Dedifferentiated amniotic fluid mesenchymal stem cell (primary cell): ENCODE data around the gene RGS6.
"Not testable (repeated sequence)": the region's sequence is repeated elsewhere in the genome, so short reads cannot be mapped to it uniquely, and the experiment has no call there.

Experiments used
- DNase-seq: peaks from one replicate; pipeline ENCODE4 v3.0.0-alpha.2; 2016; ENCODE audit errors: extremely low spot score

The RGS6 gene

DNA sequence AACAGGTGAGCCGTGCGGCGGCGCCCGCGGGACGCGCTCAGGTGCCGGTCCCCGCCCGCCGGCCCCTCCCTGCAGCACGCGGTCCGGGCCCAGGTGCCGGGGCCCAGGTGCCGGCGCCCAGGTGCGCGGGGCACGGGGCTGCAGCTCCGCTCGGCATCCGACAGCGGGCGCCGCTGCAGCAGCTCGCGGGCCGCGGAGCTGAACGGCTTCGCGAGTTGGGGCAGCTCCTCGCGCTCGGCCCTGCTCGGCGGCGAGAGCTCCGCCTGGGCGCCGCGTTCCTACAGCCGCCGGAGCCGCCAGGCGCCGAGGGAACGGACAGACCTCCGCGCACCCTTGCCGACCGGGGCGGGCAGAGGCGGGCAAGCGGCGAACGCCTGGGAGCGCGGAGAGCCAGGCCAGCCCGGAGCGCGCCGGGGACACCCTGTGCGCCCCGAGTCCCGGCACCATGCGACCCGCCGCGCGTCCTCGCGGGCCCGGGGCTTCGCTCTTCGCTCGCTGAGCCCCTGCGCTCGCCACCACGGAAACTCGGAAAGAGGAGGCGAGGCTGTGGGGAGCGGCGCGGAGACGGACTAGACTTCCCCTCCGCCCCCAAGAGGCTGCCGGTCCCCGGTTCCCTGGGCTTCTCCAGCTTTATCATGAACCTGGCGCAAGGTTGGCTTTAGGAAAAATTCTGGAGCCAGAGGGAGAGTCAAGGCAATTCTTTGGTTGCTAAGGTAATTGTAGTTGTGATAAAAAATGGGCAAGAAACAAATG lies at the start of gene RGS6:
Gene RGS6, plus strand, starts transcription at position 201 of the 753 bp plus-strand sequence.
- no peak for DNase-seq

DNA sequence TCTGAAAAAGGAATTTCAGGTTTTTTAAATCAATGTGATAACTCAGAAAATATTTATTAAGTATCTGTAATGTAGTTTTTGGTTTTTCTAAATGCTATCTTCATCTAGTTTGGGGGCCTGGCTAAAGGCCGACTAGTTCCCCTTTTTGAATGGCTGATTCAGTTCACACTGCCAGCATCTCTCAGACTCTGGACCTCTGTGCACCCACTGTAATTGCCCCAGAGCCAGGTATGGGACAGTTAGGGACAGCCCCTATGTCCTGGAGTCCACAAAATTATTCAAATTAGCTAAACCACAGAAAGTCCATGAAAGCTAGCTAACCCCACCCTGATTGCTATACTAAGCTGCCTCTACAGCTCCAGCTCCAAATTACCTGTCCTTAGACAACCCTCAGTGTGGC lies 49.1 kb upstream of the RGS6 start:
- no peak for DNase-seq

DNA sequence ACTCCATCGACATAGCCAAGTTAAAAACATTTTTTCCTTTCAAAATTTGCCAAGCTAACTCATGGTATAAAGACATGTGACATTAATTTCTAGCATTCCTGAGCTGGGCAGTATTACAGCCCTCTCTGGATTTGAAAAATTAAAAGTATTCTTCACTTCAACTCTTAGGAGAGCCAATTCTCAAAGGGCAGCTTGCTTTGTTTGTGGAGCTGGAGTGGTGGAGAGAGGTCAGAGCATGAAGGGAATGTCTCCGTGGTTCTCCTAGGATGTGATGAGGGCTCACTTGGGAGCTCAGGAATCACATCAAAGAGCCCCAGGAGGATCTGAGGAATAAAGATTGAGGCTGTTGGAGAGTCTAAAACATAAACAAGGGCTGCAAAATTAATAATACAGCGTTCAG lies 46.9 kb upstream of the RGS6 start:
- DNase-seq, result peak; percentile 42

DNA sequence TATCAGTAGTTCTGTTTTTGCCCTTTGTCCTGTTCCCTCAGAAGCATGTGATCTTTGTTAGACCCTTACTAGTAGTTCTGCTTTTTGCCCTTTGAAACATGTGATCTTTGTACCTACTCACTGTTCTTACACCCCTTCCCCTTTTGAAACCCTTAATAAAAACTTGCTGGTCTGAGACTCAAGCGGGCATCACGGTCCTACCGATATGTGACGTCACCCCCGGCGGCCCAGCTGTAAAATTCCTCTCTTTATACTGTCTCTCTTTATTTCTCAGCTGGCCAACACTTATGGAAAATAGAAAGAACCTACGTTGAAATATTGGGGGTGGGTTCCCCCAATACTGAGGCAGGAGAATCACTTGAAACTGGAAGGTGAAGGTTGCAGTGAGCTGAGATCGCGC lies 44.4 kb upstream of the RGS6 start:
- not testable (repeated sequence) for DNase-seq

DNA sequence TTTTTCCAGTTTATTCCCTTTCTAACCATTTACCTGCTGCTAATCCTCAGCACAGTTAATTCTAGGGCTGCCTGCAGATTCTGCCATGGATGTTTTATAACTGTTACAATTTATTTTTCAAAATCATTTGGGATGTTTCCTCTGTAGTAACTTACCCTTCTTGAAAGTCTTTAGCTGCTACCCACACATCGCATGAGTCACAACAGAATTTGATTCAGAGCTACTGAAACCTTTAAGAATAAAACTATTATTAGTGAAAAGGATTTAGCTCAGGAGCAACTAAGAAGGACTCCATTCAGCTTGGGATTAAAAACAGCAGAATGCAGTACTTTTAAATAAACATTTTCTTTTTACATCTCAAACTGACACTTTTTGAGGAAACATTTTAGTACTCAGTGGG lies 41.7 kb upstream of the RGS6 start:
- no peak for DNase-seq

DNA sequence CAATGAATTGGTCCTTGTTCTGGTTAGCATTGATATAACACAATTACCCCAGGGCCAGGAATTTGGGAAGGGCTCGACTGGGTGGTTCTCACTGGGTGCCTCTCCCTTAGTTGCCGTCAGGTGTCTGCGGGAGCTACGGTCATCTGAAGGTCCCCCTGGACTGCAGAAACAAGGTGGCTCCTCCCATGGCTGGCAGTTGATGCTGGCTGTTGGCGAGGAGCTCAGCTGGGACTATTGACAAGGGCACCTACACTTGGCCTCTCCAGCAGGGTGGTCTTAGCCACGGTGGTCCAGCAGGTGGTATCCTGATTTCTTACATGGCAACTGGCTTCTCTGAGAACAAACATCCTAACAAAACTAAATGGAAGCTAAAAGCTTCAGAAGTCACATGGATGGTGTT lies 41.0 kb upstream of the RGS6 start:
- no peak for DNase-seq

DNA sequence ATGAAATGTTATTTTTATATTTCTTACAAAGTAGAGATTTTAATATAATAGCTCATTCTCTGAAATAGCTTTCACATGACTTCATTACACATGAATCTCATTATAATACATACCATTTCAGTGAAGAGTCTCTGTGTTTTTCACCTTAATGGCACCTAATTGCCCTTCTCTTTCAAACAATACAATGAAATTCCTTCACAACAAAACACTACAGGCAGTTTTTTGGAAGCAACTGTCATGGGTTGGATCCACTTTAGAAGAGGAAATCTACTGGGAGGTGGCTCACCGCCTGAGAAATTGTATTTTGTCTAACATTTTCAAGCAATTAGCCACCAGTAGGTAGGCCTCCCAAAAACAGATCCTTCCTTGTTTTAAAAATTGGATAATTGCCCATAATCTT lies 40.3 kb upstream of the RGS6 start:
- DNase-seq, result no peak

DNA sequence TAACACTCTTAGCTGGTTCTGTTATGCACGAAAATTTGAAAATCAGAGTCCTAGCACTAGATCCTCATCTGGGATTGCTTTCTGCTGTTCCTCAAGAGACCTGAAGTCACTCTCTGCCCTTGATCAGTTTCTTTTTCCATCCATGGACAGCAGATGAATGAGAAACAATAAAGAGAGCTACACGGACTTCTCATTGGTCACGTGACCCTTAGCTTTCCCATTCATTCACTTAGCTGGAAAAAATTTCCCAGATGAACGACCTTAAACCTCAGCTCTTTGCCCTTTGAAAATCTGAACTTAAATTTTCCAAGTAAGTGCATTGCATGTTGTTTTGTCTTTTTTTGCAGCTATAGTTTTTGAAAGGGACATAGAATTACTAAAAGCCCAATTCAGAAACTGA lies 27.2 kb upstream of the RGS6 start:
- DNase-seq, result no peak

DNA sequence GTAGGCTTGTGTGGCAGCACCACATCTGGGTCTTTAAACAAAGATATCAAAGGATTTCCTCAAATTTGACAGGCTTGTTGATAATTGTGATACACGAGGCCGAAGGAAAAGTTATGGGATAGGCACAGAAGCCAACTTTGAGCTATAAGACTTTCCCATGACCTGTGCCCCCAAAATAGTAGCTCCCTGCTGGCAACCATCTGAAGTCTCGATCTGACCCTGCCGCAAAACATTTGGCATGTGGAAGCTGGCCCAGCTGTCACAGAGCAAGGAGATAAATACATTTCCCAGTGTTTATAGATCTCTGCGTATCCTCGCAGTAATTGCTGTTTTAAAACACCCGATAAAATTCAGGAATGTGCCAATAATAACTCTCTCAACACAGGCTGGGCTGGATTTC lies 26.4 kb upstream of the RGS6 start:
- no peak for DNase-seq

DNA sequence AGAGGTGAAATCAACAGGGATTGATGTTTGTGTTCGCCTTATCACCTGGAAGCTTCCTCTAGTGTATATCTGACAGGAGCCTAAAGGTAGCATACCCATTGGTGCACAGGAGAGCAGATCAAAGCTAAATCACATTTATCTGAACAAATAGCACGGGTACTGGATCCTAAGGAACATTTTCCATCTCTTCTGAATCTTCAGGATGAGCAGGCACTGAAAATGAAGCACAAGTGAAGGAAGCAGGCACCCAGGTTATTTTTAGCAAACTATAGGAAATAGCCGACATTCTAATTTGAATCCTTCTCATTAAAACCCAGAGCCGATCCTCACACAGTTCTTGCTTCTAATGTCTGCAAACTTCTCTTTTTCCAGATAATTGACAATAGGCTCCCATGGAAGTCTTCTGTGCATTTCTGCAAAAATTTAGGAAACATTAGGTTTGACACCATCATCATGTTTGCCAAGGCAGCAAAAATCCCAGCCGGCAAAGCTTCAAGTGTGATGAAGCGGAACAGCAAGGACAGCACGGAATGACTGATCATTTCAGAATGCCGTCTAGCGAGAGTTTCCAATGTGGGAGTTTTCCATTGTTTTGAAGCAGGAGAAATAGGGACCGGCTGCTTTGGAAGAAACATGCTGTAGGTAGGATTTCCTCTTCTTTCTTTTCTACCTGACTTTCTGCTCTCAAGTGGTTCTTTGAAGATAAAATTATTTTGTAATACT lies 24.3 kb upstream of the RGS6 start:
- no peak for DNase-seq

DNA sequence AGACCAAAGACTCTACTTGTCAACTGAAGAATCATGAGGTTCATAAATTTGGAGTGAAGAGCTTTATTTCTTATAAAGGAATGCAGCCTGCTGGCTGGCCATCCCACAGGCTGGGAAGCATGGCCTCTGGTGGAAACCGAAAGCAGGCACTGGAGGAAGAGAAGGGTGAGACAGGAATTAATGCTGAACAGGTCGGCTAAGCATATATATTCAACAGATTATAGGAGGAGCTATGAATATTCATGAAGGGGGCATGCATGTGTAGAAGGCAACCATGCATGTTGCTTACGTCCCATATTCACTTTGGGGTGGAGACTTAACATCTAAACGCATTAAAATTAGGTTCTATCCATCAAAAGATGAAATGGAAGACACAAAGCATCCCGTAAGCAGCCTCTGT lies 20.6 kb upstream of the RGS6 start:
- DNase-seq, result no peak

DNA sequence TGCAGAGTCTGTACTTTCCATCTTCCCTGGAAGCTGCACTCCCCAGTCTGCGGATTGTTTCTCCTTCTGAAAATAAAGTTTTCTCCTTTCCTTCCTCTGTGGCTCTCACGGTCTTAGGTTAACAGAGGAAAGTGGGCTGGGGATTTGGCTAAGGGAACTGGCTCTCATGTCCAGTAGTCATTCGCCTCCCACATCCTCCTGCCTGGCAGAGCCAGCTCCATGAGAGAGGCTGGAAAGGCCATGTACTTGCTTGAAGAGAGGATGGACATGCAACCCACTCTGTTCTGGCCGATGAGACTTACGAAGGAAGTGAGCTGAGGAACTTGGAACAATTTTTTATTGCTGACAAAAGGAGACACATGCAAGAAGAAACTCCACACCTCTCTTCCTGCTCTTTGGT lies 18.9 kb upstream of the RGS6 start:
- DNase-seq, result no peak

DNA sequence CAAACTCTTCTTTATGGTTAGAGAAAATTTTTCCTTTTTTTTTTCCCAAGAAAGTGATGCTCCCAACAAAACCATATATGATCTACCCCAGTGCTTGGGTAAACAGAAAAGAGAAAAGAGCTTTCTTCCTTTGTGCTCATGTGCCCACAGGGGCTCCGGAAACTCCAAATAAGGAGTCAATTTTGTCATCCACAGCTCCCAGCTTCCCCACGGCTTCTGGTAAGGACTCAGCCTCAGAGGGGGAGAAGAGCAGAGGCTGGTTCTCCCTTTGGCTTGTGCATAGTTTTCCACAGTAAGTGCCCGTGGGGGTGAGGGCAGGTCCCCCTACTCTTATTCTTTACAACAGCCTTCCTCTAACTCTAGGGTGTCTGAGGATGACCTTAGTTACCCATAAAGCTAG lies 13.3 kb upstream of the RGS6 start:
- DNase-seq, result no peak

DNA sequence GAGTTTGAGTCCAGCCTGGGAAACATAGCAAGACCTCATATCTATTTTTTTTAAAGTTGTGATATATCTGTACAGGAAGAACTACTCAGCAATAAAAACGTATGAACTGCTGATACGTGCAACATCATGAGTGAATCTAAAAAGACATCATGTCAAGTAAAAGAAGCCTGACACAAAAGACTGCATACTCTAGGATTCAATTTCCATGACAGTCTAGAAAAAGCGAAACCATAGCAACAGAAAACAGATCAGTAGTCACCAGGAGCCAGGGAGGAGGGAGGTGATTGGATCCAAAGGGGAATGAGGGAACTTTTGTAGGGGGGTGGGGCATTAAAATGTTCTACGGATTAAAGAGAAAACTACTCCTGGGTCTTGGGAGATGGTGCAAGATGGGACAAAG lies 8.7 kb upstream of the RGS6 start:
- DNase-seq, result no peak

DNA sequence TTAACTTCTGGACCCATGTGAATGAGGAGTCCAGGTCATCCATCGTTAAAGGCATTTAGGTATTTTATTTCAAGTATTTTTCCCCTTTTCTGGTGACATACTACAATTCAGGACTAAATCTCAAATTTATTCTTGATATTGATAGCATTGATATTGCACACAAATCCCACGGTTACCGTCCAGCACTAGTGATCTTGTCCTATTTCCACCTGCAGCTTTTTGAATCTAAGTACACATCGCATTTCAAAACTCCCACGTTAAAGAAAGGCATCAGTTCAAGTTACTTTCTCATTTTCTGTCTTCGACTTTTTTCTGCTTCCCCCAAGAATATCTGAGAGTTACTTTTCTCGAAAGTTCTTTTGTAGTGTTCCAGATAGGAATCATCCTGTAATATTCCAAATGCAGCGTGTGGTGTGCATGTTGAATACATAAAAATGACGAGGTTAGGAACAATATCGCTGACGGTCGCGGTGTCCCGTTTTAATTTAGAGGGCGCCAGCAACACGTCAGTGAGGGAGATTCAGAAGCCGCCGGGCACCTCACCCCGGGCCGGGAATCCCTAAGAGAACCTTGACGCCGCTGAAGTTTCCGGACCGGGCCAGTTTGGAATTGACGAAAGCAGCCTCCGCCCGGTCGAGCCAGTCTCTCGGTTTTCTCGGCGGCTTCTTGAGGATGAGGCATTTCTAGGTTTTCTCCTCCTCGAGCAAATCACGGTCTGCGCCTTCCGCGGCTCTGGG lies 569 bp upstream of the RGS6 start:
- DNase-seq, result no peak

DNA sequence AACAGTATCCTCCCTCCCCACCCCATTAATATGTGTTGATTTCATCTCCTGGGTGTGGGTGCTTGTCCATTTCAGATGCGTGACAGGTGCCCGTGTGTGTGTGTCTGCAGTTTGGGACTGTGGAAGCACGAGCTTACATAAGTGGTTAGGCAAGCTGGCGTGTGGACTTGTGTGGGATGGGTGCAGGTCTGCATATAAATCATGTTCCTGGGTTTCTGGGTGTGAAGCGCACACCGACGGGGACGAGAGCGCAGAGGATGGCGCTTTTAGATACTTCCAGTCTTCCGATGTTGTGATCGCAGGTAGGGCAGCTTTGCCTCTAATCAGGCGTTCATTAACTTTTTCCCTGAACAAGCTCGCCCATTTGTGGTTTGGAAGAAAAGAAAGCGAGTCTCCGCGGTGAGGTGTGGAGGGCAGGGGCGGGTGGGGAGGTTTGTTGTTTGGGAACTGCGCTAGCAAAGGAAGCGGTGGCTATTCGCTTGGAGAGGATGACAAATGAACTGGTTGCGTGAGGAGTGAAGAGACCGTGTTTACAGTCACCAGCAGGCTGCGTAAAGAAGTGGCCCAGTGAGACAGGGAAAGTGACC lies 865 bp downstream of the RGS6 start:
- no peak for DNase-seq

DNA sequence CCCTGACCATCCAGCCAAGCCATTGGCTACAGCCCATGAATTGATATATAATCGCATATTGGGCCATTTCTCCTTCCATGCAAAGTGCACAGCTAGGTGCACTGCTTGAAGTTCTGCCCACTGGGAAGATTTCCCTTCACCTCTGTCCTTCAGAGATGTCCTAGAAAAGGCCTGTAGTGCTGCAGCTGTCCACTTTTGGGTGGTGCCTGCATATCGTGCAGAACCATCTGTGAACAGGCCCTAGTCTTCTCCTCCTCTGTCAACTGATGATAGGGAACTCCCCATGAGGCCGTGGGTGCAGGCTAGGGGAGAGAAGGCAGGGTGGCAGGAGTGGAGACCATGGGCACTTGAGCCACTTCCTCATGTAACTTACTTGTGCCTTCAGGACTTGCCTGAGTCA lies 6.0 kb downstream of the RGS6 start:
- not testable (repeated sequence) for DNase-seq

DNA sequence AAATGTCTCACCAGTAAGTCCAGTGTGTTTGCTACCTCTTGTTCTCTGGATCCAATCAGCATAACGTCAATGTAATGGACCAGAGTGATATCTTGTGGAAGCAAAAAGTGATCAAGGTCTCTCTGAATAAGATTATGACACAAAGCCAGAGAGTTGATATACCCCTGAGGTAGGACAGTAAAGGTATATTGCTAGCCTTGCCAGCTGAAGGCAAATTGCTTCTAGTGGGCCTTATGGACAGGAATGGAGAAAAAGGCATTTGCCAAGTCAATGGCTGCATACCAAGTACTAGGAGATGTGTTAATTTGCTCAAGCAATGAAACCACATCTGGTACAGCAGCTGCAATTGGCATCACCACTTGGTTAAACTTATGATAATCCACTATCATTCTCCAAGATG lies 7.1 kb downstream of the RGS6 start:
- DNase-seq, result not testable (repeated sequence)

DNA sequence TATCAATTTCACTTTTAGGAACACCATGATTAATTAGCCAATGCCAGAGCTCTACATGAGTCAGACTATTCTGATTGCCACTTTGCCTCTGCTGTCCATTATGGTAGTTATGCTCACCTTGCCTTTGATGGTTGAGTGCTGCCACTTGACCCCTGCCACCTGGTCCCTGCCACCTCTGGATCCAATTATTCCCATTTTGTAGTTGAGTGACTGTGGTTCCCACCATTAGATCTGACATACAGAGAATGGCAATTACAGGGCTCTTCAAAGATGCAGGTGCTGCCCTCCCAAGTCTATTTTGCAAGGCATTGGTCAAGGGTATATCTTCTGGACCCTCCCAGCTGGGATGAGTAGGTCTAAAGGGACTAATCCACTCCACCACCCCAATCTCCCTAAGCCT lies 8.3 kb downstream of the RGS6 start:
- not testable (repeated sequence) for DNase-seq

DNA sequence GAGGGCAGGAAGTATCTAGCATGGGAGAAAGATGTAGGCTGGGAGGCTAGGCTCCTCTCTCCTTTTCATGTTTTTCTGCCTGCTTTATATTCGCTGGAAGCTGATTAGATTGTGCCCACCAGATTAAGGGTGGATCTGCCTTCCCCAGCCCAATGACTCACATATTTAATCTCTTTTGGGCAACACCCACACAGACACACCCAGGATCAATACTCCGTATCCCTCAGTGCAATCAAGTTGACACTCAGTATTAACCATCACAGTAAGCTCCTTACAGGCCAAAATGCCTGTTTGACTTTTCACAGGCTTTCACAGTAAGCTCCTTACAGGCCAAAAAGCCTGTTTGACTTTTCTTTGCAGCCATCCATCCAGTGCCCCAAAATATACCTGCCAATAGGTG lies 9.4 kb downstream of the RGS6 start:
- DNase-seq, result not testable (repeated sequence)

DNA sequence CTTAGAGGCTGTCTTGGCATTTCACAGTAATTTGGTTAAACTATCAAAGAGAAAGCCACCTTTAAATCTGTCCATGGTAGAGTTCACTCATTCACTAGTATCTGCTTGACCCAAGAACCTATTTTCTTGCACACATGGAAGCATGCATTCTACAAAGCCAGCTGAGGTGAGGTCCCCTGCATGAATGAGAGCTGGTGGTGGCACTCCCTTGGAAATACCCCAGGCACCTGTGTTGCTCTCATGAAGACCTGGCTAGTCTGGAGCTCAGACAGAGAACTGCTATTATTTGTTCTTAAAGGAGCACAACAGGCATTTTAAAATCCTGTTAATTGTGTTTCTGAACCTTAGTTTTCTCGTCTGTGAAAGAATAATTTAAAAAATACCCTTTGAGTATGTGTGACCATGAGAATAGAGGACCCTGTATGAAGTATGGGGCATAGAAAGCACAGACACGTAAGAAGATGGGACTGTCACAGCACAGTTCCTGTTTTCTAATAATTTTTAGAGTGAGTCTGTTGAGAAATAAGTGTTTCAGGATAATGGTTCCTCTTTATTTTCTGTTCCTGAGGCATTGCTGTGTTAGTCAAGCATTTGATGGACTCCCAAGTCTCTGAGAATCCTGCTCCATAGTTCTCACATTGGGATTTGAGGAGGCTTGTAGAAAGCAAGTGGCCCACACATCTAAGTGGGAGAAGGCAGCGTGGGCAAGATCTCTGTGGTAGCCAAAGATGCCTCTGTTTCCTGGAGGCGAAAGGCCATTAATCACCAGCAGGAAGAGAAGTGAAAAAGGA lies 10.9 kb downstream of the RGS6 start:
- no peak for DNase-seq

DNA sequence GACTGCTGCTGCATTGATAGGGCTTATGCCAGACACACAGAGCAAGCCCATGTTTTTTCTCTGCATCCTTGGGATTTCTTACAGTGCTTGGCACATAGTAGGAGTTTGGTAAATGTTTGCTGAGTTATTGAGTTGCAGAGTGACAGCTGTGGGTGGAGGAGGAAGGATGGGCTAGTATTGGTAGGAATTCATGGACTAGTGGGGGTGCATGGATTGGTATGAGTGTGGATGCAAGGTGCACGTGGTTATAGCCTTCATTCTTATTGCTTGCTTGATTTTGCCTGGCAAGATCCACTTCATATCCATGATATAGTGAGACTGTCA lies 11.4 kb downstream of the RGS6 start:
- no peak for DNase-seq
